ENCODE measurements around the gene GSTP1.

GRCh38 chr11:67538823-67539505 is 44.6 kb upstream of the GSTP1 start:
- TF ChIP-seq CTCF (conservative IDR thresholded peaks at IDR 0.05) = no peak
- TF ChIP-seq ZFX (IDR thresholded peaks at IDR 0.05) = no peak

Data from C4-2B (cell line).